ENCODE data around the gene VSTM4.

The VSTM4 gene

DNA sequence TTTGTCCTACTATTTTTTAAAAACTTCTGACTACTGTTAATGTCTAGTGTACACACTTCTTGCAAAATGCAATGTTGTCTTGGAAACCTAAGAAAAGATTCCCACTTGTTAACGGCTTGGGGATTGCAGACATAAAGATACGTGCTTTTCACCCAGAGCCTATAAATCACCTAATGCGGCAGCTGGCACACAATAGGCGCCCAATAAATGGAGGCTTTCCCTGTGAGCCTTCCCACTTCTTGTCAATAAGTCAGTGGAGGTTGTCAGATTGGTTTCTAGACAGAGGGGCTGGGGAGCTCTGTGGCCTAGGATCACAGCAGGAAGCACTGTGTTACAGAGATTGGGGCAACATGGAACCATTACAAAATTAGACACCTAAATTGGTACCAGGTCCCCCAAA lies 74.7 kb downstream of the VSTM4 start:
- no peak for ATAC-seq (ENCODE audit: low read depth)
- Histone ChIP-seq H3K27me3 (ENCODE audit: insufficient read depth, poor library complexity, severe bottlenecking) (no peaks in the 10 kb centered on the region), H3K27ac (ENCODE audit: poor library complexity, severe bottlenecking) (no peak overlapping the region), H3K4me3 (ENCODE audit: severe bottlenecking) (no peak overlapping the region), H3K36me3 (ENCODE audit: low read depth) (no peaks in the 10 kb centered on the region), H3K4me1 (ENCODE audit: insufficient read depth, poor library complexity, severe bottlenecking) (no peaks in the 10 kb centered on the region), H3K9me3 (ENCODE audit: severe bottlenecking) (no peaks in the 10 kb centered on the region)
- TF ChIP-seq, protein P1, sequence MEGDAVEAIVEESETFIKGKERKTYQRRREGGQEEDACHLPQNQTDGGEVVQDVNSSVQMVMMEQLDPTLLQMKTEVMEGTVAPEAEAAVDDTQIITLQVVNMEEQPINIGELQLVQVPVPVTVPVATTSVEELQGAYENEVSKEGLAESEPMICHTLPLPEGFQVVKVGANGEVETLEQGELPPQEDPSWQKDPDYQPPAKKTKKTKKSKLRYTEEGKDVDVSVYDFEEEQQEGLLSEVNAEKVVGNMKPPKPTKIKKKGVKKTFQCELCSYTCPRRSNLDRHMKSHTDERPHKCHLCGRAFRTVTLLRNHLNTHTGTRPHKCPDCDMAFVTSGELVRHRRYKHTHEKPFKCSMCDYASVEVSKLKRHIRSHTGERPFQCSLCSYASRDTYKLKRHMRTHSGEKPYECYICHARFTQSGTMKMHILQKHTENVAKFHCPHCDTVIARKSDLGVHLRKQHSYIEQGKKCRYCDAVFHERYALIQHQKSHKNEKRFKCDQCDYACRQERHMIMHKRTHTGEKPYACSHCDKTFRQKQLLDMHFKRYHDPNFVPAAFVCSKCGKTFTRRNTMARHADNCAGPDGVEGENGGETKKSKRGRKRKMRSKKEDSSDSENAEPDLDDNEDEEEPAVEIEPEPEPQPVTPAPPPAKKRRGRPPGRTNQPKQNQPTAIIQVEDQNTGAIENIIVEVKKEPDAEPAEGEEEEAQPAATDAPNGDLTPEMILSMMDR (IDR thresholded peaks at IDR 0.05; ENCODE audit: poor library complexity, severe bottlenecking) = no peak
- no peak for DNase-seq (ENCODE audit: low spot score)

GRCh38 chr10:49039409-49039808 lies 75.9 kb downstream of the VSTM4 start:
- Histone ChIP-seq H3K27ac (ENCODE audit: poor library complexity, severe bottlenecking) (no peak overlapping the region), H3K36me3 (ENCODE audit: low read depth) (no peaks in the 10 kb centered on the region), H3K27me3 (ENCODE audit: insufficient read depth, poor library complexity, severe bottlenecking) (no peaks in the 10 kb centered on the region), H3K4me1 (ENCODE audit: insufficient read depth, poor library complexity, severe bottlenecking) (no peaks in the 10 kb centered on the region), H3K4me3 (ENCODE audit: severe bottlenecking) (no peak overlapping the region), H3K9me3 (ENCODE audit: severe bottlenecking) (no peaks in the 10 kb centered on the region)
- DNase-seq (ENCODE audit: low spot score) = no peak
- TF ChIP-seq, protein P1 (IDR thresholded peaks at IDR 0.05; ENCODE audit: poor library complexity, severe bottlenecking) = no peak
- ATAC-seq (ENCODE audit: low read depth) = no peak

- H3K27me3 ChIP-seq (ENCODE audit: insufficient read depth, poor library complexity, severe bottlenecking) = no peaks in the 10 kb centered on the region
- ATAC-seq (ENCODE audit: low read depth) (no peak), DNase-seq (ENCODE audit: low spot score) (no peak)
- no peak overlapping the region for H3K4me3 ChIP-seq (ENCODE audit: severe bottlenecking)
- no peaks in the 10 kb centered on the region for H3K4me1 ChIP-seq (ENCODE audit: insufficient read depth, poor library complexity, severe bottlenecking)
- TF ChIP-seq, protein P1 (IDR thresholded peaks at IDR 0.05; ENCODE audit: poor library complexity, severe bottlenecking) = no peak
- no peak overlapping the region for H3K27ac ChIP-seq (ENCODE audit: poor library complexity, severe bottlenecking)
- no peaks in the 10 kb centered on the region for H3K9me3 ChIP-seq (ENCODE audit: severe bottlenecking)
- H3K36me3 ChIP-seq (ENCODE audit: low read depth) = no peaks in the 10 kb centered on the region
Observed at GRCh38 chr10:49038711-49039110, 76.6 kb downstream of the VSTM4 start.

DNA sequence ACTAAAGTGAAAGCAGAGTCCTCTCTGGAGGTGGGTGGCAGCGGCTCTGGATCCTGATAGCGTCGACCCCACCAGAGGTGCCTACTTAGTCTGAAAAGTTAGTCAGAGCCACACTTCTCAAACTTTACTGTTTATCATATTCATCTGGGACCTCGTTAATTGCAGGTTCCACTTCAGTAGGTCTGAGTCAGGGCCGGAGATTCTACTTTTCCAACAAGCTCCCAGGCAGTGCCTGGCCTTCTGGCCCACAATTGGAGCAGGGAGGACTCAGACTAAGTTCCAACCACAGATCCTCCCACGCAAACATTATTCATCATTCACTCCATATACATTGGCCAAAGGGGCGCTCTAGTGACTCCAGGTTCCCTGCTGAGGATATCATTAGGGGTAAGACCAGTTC lies 78.1 kb downstream of the VSTM4 start:
- H3K4me1 ChIP-seq (ENCODE audit: insufficient read depth, poor library complexity, severe bottlenecking) = no peaks in the 10 kb centered on the region
- TF ChIP-seq, protein P1 (IDR thresholded peaks at IDR 0.05; ENCODE audit: poor library complexity, severe bottlenecking) = no peak
- no peak overlapping the region for H3K27ac ChIP-seq (ENCODE audit: poor library complexity, severe bottlenecking)
- ATAC-seq (ENCODE audit: low read depth) = no peak
- H3K27me3 ChIP-seq (ENCODE audit: insufficient read depth, poor library complexity, severe bottlenecking) = no peaks in the 10 kb centered on the region
- no peaks in the 10 kb centered on the region for H3K9me3 ChIP-seq (ENCODE audit: severe bottlenecking)
- H3K4me3 ChIP-seq (ENCODE audit: severe bottlenecking) = no peak overlapping the region
- no peaks in the 10 kb centered on the region for H3K36me3 ChIP-seq (ENCODE audit: low read depth)
- no peak for DNase-seq (ENCODE audit: low spot score)

GRCh38 chr10:49036638-49037037 lies 78.7 kb downstream of the VSTM4 start:
- Histone ChIP-seq H3K27me3 (ENCODE audit: insufficient read depth, poor library complexity, severe bottlenecking) (no peaks in the 10 kb centered on the region), H3K27ac (ENCODE audit: poor library complexity, severe bottlenecking) (no peak overlapping the region), H3K4me1 (ENCODE audit: insufficient read depth, poor library complexity, severe bottlenecking) (no peaks in the 10 kb centered on the region)

More at GRCh38 chr10:49036638-49037037, 78.7 kb downstream of the VSTM4 start:
- H3K36me3 ChIP-seq (ENCODE audit: low read depth) = no peaks in the 10 kb centered on the region
- DNase-seq (ENCODE audit: low spot score) (no peak), ATAC-seq (ENCODE audit: low read depth) (no peak)
- TF ChIP-seq, protein P1 (IDR thresholded peaks at IDR 0.05; ENCODE audit: poor library complexity, severe bottlenecking) = no peak
- no peaks in the 10 kb centered on the region for H3K9me3 ChIP-seq (ENCODE audit: severe bottlenecking)
- H3K4me3 ChIP-seq (ENCODE audit: severe bottlenecking) = no peak overlapping the region
